Measurements from ENCODE around the gene RGS7. TPM values are rescaled to one million over a fixed set of nuclear protein-coding genes. Genes with fewer than 3 reads are reported as not detected.
"Not testable (repeated sequence)": the region's sequence is repeated elsewhere in the genome, so short reads cannot be mapped to it uniquely, and the experiment has no call there.

Gene RGS7
- total RNA-seq, 2 donors from 2014 or later, result not detected

- H3K27me3 Mint-ChIP-seq, result no peaks in the 10 kb centered on the region
- no peak overlapping the region for H3K4me3 Mint-ChIP-seq
- no peaks in the 10 kb centered on the region for H3K4me1 Mint-ChIP-seq (ENCODE audit: low read depth in 2 of 2)
- DNase-seq (ENCODE audit: low spot score), result no peak
- no peaks in the 10 kb centered on the region for H3K36me3 Mint-ChIP-seq
- H3K9me3 Mint-ChIP-seq, result peaks cover 10% of the 10 kb centered on the region
- no peak for ATAC-seq
- no peak overlapping the region for H3K27ac Mint-ChIP-seq
Observed at GRCh38 chr1:241317676-241318075, 39.3 kb downstream of the RGS7 start.

GRCh38 chr1:241316372-241316771 lies 40.6 kb downstream of the RGS7 start:
- ATAC-seq, result no peak
- Mint-ChIP-seq H3K27me3 (no peaks in the 10 kb centered on the region), H3K4me1 (ENCODE audit: low read depth in 2 of 2) (no peaks in the 10 kb centered on the region), H3K27ac (no peak overlapping the region), H3K4me3 (no peak overlapping the region), H3K36me3 (no peaks in the 10 kb centered on the region), H3K9me3 (peaks cover 8% of the 10 kb centered on the region)
- DNase-seq (ENCODE audit: low spot score), result no peak

- no peak for DNase-seq (ENCODE audit: low spot score)
- Mint-ChIP-seq H3K4me3 (no peak overlapping the region), H3K4me1 (ENCODE audit: low read depth in 2 of 2) (no peaks in the 10 kb centered on the region), H3K36me3 (no peaks in the 10 kb centered on the region), H3K27ac (no peak overlapping the region), H3K9me3 (peaks cover 7% of the 10 kb centered on the region), H3K27me3 (no peaks in the 10 kb centered on the region)
- no peak for ATAC-seq
Observed at GRCh38 chr1:241311056-241311746, 45.8 kb downstream of the RGS7 start.

GRCh38 chr1:241310451-241310850 lies 46.6 kb downstream of the RGS7 start:
- Mint-ChIP-seq H3K36me3 (no peaks in the 10 kb centered on the region), H3K27ac (no peak overlapping the region), H3K9me3 (peaks cover 7% of the 10 kb centered on the region), H3K27me3 (no peaks in the 10 kb centered on the region), H3K4me3 (no peak overlapping the region), H3K4me1 (ENCODE audit: low read depth in 2 of 2) (no peaks in the 10 kb centered on the region)
- ATAC-seq (no peak), DNase-seq (ENCODE audit: low spot score) (no peak)

- H3K27ac Mint-ChIP-seq, result no peak overlapping the region
- H3K36me3 Mint-ChIP-seq, result no peaks in the 10 kb centered on the region
- DNase-seq (ENCODE audit: low spot score) (no peak), ATAC-seq (no peak)
- no peaks in the 10 kb centered on the region for H3K27me3 Mint-ChIP-seq
- H3K4me3 Mint-ChIP-seq, result no peak overlapping the region
- H3K4me1 Mint-ChIP-seq (ENCODE audit: low read depth in 2 of 2), result no peaks in the 10 kb centered on the region
- peaks cover 7% of the 10 kb centered on the region for H3K9me3 Mint-ChIP-seq
Observed at GRCh38 chr1:241309651-241310050, 47.4 kb downstream of the RGS7 start.

- H3K4me1 Mint-ChIP-seq (ENCODE audit: low read depth in 2 of 2), result no peaks in the 10 kb centered on the region
- DNase-seq (ENCODE audit: low spot score) (no peak), ATAC-seq (no peak)
- no peak overlapping the region for H3K4me3 Mint-ChIP-seq
- H3K27ac Mint-ChIP-seq, result no peak overlapping the region
- no peaks in the 10 kb centered on the region for H3K36me3 Mint-ChIP-seq
- no peaks in the 10 kb centered on the region for H3K27me3 Mint-ChIP-seq
- H3K9me3 Mint-ChIP-seq, result peaks cover 7% of the 10 kb centered on the region
Observed at GRCh38 chr1:241308471-241308870, 48.5 kb downstream of the RGS7 start.

GRCh38 chr1:241308011-241308410 lies 49.0 kb downstream of the RGS7 start:
- Mint-ChIP-seq H3K27me3 (no peaks in the 10 kb centered on the region), H3K4me3 (no peak overlapping the region), H3K27ac (no peak overlapping the region), H3K36me3 (no peaks in the 10 kb centered on the region), H3K4me1 (ENCODE audit: low read depth in 2 of 2) (no peaks in the 10 kb centered on the region), H3K9me3 (peaks cover 7% of the 10 kb centered on the region)
- ATAC-seq (no peak), DNase-seq (ENCODE audit: low spot score) (no peak)

GRCh38 chr1:241306125-241306790 lies 50.7 kb downstream of the RGS7 start:
- Mint-ChIP-seq H3K27me3 (no peaks in the 10 kb centered on the region), H3K4me1 (ENCODE audit: low read depth in 2 of 2) (no peaks in the 10 kb centered on the region), H3K36me3 (no peaks in the 10 kb centered on the region), H3K4me3 (no peak overlapping the region), H3K9me3 (peaks cover 9% of the 10 kb centered on the region), H3K27ac (no peak overlapping the region)
- ATAC-seq (peak in 1 of 2 donors; percentile 31), DNase-seq (ENCODE audit: low spot score) (no peak)

GRCh38 chr1:241302024-241302423 lies 55.0 kb downstream of the RGS7 start:
- H3K4me3 Mint-ChIP-seq; H3K27ac Mint-ChIP-seq; H3K4me1 Mint-ChIP-seq (ENCODE audit: low read depth in 2 of 2); H3K36me3 Mint-ChIP-seq; DNase-seq (ENCODE audit: low spot score); H3K27me3 Mint-ChIP-seq; ATAC-seq: not testable (repeated sequence)
- H3K9me3 Mint-ChIP-seq, result peaks cover 13% of the 10 kb centered on the region

- ATAC-seq (no peak), DNase-seq (ENCODE audit: low spot score) (no peak)
- H3K27me3 Mint-ChIP-seq, result no peaks in the 10 kb centered on the region
- H3K9me3 Mint-ChIP-seq, result peaks cover 19% of the 10 kb centered on the region
- H3K36me3 Mint-ChIP-seq, result no peaks in the 10 kb centered on the region
- H3K27ac Mint-ChIP-seq, result no peak overlapping the region
- no peaks in the 10 kb centered on the region for H3K4me1 Mint-ChIP-seq (ENCODE audit: low read depth in 2 of 2)
- no peak overlapping the region for H3K4me3 Mint-ChIP-seq
Observed at GRCh38 chr1:241299347-241299746, 57.7 kb downstream of the RGS7 start.

- H3K4me1 Mint-ChIP-seq (ENCODE audit: low read depth in 2 of 2), result no peaks in the 10 kb centered on the region
Observed at GRCh38 chr1:241292973-241293372, 64.0 kb downstream of the RGS7 start.

GRCh38 chr1:241291548-241291947 lies 65.5 kb downstream of the RGS7 start:
- DNase-seq (ENCODE audit: low spot score); H3K36me3 Mint-ChIP-seq; H3K27me3 Mint-ChIP-seq; H3K27ac Mint-ChIP-seq; ATAC-seq; H3K4me3 Mint-ChIP-seq; H3K4me1 Mint-ChIP-seq (ENCODE audit: low read depth in 2 of 2): not testable (repeated sequence)
- H3K9me3 Mint-ChIP-seq, result peaks cover 16% of the 10 kb centered on the region

More at GRCh38 chr1:241292973-241293372, 64.0 kb downstream of the RGS7 start:
- no peaks in the 10 kb centered on the region for H3K27me3 Mint-ChIP-seq
- H3K27ac Mint-ChIP-seq, result no peak overlapping the region
- no peak overlapping the region for H3K4me3 Mint-ChIP-seq
- H3K9me3 Mint-ChIP-seq, result peaks cover 15% of the 10 kb centered on the region
- H3K36me3 Mint-ChIP-seq, result no peaks in the 10 kb centered on the region
- ATAC-seq (no peak), DNase-seq (ENCODE audit: low spot score) (no peak)

GRCh38 chr1:241286486-241286885 lies 70.5 kb downstream of the RGS7 start:
- no peak for DNase-seq (ENCODE audit: low spot score)
- ATAC-seq, result no peak
- Mint-ChIP-seq H3K36me3 (no peaks in the 10 kb centered on the region), H3K9me3 (peaks cover 25% of the 10 kb centered on the region), H3K27ac (no peak overlapping the region), H3K4me3 (no peak overlapping the region), H3K27me3 (no peaks in the 10 kb centered on the region), H3K4me1 (ENCODE audit: low read depth in 2 of 2) (no peaks in the 10 kb centered on the region)

- Mint-ChIP-seq H3K27ac (no peak overlapping the region), H3K4me1 (ENCODE audit: low read depth in 2 of 2) (no peaks in the 10 kb centered on the region), H3K27me3 (no peaks in the 10 kb centered on the region), H3K9me3 (peaks cover 21% of the 10 kb centered on the region), H3K36me3 (peaks cover 14% of the 10 kb centered on the region), H3K4me3 (no peak overlapping the region)
- ATAC-seq (no peak), DNase-seq (ENCODE audit: low spot score) (no peak)
Observed at GRCh38 chr1:241276391-241276790, 80.6 kb downstream of the RGS7 start.

Data from natural killer cell treated with Interleukin-12 subunit alpha and Interleukin-12 subunit beta and Interleukin-15 and Interleukin-18, amount 100 ng/mL, for 72 hours (primary cell).